ENCODE results near the gene CFAP20DC.
"Not testable (repeated sequence)": the region's sequence is repeated elsewhere in the genome, so short reads cannot be mapped to it uniquely, and the experiment has no call there.

GRCh38 chr3:58892526-58892925 is 157.3 kb downstream of the CFAP20DC start:
- not testable (repeated sequence) for TF ChIP-seq CTCF, POLR2AphosphoS5 (IDR thresholded peaks at IDR 0.05)
